GM13977 (cell line): Measurements from ENCODE around the gene CNN1.

Experiments
- DNase-seq: peaks from one replicate; pipeline ENCODE4 v3.0.0; 2012; ENCODE audit warnings: low spot score
- CTCF ChIP-seq: IDR thresholded peaks from 2 replicates; pipeline ENCODE4 v1.5.1; 2012; ENCODE audit warnings: mild to moderate bottlenecking, control low read depth; ENCODE audit not compliant: insufficient read depth; ENCODE audit errors: extremely low read depth, missing control alignments
- in situ Hi-C: fragments of 300-500 bp; cut with MboI; formaldehyde crosslinking; loops from one replicate; pipeline ENCODE4 v1.12.0; 2022; ENCODE audit warnings: low sequenced_read_pairs, low pct_unique_long_range_greater_than_20kb, mixed read lengths, inconsistent platforms; ENCODE audit not compliant: unreplicated experiment

Gene CNN1

DNA sequence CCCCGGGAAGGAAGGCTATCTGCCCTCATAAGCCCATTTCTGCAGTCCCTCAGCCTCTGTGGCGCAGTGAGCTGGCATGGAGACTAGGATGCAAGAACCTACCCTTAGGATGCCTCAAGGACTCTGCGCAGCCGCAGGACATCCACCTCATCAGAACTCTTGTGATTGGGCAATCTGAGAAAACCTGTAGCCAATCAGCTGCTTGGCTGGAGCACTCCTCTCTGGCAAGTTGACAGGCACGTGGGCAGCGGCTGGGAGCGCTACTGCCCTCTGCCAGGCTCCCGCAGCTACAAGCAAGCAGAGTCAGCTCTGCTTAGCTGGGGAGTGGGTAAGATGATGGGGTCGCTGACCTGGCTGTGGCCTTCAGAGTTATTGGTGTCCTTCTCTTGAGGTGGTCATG, 8.2 kb upstream of the CNN1 start:
- no peak for DNase-seq
- no peak for TF ChIP-seq CTCF
- in situ Hi-C loops, result no loop called here

GRCh38 chr19:11534538-11534937, 4.1 kb upstream of the CNN1 start:
- in situ Hi-C loops, result no loop called here
- no peak for DNase-seq
- TF ChIP-seq CTCF, result no peak

DNA sequence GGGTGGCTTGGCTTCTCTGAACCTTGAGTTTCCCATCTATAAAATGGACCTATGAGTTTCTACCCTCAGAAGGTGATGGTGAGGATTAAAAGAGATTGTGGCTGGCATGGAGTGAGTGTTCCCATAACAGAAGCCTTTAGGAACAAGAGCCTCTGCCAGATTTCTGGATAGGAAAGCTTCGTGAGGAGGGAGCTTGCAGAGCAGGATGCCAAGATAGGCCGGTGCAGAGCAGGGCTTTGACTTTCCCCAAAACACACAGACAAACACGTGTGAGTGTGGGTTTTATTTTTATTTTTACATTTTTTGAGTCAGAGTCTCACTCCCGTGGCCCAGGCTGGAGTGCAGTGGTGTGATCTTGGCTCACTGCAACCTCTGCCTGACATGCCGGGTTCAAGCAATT, 3.7 kb upstream of the CNN1 start:
- in situ Hi-C loops, result no loop called here
- no peak for TF ChIP-seq CTCF
- DNase-seq, result no peak

GRCh38 chr19:11535792-11536595, 2.7 kb upstream of the CNN1 start:
- peak; percentile 92 for TF ChIP-seq CTCF
- peak; percentile 97 for DNase-seq
- in situ Hi-C loops, result no loop called here

DNA sequence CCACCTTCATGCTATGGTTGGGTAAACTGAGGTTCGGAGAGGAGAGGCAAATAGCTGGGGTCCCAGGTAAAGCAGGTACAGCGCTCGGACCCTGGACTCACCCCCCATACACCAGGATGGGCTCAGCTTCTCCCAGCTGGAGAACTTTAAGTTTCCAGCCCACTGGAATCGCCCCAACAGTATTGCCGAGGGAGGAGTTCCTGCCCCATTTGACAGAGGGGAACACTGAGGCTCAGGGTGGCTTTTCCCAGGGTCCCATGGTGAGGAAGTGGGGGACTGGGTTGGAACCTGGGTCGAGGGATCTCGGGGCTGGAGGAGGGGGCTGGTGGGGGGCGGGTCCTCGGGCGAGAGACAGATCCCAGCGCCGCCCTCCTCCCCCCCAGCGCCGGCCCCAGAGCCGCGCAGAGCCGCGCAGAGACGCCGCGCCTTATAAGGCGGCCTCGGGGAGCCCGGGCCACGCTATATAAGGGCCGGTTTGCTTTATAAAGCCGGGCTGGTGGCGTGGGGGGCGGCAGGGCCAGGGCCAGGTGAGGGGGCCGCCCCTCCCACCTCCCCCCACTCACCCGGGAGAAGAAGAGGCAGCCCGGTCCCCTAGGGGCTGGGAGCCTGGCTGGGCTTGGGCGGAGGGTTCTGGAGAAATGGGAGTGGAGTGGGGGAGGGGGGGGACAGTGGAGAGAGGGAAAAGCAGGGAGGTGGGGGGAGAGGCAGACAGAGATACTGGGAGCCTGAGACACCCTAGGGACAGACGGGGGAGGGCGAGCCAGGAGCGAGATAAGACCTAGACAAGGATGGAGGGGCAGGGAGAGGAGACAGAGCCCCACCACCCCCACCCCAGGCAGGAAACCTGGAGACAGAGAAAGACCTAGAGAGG, 1.1 kb downstream of the CNN1 start:
- no peak for TF ChIP-seq CTCF
- DNase-seq, result no peak
- in situ Hi-C loops, result no loop called here

DNA sequence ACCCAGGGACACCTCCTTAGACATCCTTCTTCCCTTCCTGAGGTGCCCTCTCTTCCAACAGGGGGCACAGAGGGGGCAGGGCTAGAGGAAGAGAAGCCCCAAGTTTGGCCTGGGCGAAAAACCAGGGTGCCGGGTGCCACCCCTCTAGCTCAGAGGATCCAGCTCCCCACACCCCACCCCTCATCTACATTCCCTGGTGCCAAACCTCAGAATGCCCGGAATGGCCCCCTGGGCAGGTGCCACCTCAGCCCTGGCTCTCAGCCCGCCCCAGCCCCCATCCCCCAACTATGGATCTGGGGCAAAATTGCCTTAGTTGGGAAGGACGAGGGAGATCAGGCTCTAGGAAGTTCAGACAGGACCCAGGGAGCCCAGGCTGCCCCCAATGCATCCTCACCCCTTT, 2.0 kb downstream of the CNN1 start:
- in situ Hi-C loops, result no loop called here
- no peak for TF ChIP-seq CTCF
- no peak for DNase-seq
